HG03378 (cell line): ENCODE data around the gene FAM184A.

Experiments used
- ATAC-seq: cut with Tn5 transposase; IDR thresholded peaks from one replicate; pipeline ENCODE4 v1.9.1; 2021; ENCODE audit warnings: mild to moderate bottlenecking, moderate library complexity; ENCODE audit not compliant: unreplicated experiment

FAM184A gene

DNA sequence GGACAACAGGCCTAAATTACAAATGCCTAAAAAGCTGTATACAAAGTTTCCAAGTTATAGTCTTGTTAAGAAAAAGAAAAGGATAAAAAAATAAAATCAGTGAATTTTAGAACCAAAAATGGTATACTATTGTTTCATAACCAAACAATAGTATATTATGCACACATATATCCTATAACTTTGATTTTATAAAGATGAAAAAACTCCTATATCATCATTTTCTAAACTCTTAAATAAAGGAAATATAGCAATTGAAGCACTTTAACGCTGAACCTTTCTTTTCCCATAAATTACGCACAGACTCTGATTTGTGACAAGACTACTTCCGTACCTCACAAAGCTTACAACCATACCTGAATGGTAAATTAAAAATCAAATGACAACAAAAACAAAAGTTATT, 107.6 kb downstream of the FAM184A start:
- ATAC-seq = no peak

DNA sequence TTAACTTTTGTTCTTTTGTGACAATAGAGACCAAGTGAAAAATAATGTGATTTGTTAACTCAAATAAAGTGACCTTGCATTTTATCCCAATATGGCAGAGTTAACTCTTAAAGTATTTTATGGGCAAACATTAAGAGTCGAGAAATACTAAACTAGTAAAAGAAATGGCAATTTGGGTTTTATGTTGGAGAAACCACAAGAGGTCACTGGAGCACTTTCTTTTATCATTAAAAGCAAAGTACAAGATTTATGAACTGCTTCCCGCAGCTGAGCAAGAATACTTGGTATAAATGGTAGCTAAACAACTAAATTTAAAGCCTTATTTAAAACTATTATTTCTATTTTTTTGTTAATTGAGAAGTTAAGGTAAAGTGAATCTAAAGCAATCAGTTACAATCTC, 110.0 kb downstream of the FAM184A start:
- ATAC-seq = no peak

DNA sequence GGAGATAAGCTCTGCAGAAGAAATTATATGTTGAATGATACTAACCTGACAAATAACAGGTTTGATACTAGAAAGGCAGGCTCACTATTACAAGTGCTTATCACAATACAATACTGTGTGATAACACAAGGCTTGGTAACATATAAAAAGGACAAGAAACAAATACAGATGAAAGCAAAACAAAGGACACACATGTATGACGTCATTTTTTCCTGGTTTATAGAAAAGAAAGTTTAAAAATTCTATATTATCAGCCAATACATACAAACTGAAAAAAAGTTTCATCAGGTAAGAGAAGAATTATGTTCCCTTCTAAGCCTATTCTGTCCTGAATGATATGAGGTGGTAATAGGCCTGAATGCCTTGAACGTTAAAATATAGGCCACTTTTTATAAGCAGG, 111.2 kb downstream of the FAM184A start:
- ATAC-seq = no peak

DNA sequence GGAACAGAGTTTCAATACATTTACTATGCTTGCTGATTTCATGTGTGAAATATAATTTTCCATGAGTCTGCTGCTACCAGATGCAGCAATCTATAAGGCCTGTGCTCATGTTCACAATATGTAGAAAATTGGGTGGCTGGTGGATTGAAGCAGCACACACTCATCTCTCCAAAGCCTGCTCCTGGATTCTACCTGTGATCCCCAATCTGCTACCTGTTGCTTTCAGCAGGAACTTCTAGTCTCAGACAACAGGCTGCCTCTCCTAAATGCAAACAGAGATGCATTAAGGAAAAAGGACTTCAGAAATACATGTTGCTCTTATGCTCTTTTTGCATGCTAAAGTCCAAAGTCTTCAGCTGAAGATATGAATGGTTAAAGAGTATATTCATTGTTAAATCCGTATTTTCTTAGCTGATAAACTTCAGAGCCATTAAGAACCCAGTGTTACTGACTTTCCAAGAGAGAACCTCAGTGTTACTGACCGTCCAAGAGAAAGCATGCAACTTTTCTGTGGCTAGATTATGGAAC, 112.6 kb downstream of the FAM184A start:
- ATAC-seq = no peak

DNA sequence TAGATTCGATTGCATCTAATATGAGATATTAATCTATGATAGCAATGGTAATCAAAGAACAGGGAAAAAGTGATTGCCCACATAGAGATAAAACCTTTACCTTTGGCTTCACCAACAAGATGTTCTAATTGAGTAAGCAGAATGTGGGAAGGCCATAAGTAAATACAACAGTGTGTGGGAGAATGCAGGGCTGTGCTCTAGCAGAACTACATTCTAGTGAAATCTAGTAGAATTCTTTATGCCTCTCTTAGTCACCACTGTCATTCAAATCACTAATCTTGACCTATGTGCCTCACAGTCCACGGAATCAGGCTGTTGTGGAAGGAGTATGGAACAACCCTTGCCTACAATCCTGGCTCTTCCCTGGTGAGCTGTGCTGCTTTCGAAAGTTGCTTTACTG, 113.1 kb downstream of the FAM184A start:
- ATAC-seq = no peak

DNA sequence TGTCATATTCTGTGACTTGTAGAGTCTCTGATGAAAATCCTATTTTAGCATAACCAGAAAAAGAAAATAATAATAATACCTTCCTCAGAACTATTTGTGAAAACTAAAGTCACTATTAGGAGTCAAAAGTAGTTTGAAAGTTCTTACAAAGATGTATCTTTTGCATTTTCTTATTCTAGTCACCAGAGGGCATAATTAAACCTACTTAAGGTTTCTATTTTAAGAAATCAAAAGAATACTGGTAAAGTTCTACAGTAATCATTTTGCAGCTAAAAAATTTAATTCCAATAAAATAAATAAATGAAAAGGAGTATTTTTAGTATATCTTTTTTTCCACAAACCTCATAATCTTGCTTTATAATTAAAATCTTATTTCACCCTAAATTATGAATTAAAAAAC, 115.5 kb downstream of the FAM184A start:
- ATAC-seq = no peak

DNA sequence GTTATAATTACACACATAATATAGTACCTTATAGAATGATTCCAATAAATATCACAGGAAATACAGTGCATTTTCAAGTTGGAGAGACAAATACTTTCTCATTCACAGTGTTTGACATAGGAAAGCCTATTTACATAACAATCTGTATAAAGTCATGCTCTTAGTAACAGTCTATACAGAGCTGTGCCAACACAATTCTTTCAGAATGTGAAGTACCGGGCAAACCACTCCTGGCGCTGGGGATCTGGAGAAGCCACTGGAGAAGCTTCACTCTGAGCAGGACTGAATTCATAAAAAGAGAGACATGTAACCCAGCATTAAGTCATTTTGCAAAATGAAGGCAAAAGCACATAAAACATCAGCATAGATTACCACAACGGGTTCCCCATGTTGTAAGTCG, 118.6 kb downstream of the FAM184A start:
- no peak for ATAC-seq

DNA sequence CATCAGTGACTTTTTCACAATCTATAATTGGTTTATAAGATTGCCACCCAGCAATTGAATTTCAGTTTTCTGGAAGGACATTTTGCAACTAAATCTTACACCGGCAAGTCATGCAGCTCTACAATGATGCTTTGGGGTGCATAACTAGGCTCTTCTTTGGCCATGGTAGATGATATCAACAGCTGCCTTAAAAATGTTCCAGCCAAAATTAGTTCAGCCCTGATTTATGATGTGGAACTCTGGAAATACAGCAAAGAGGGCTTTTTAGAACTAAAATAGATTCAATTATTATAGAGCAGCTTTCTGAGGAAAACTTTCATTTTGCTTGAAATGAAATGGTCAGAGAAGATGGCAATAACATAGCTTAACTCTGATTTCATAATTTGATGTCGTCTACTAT, 125.1 kb downstream of the FAM184A start:
- no peak for ATAC-seq

DNA sequence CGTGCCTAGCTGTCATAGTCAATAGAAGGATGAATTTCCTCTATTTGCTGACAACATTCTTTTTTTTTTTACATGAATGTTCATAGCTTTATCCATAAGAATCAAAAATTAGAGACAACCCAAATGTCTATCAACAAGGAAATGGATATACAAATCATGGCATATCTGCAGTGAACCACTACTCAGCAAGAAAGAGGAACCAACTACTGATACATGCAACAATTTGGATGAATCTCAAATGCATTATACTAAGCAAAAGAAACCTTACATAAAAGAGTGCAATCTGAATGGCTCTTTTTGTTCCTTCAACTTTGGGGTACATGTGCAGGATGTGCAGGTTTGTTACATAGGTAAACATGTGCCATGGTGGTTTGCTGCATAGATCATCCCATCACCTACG, 125.8 kb downstream of the FAM184A start:
- no peak for ATAC-seq

DNA sequence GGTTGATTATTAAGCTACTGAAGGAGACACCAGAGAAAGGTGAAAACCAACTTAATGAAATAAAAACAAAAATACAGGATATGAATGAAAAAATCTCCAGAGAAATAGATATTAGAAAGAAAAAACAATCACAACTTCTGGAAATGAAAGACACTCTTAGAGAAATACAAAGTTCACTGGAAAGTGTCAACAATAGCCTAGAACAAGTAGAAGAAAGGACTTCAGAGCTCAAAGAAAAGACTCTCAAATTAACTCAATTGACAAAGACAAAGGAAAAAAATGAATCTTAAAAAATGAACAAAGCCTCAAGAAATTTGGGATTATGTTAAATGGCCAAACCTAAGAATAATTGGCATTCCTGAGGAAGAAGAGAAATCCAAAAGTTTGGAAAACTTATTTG, 133.2 kb downstream of the FAM184A start:
- no peak for ATAC-seq

DNA sequence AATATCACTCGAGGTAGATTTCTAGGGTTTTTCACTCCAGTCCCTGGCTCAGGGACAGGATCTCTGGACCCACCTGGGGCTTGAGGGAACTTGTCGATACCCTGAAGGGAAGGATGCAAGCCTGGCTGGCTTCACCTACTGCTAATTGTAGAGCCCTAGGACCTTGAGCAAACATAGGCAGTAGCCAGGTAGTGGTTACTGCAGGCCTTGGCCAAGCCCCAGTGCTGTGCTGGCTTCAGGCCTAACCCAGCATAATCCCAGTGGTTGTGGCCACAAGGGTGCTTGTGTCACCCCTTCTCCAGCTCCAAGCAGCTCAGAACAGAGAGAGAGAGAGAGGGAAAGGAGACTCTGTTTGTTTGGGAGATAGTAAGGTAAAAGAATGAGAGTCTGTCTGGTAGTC, 137.7 kb downstream of the FAM184A start:
- no peak for ATAC-seq

DNA sequence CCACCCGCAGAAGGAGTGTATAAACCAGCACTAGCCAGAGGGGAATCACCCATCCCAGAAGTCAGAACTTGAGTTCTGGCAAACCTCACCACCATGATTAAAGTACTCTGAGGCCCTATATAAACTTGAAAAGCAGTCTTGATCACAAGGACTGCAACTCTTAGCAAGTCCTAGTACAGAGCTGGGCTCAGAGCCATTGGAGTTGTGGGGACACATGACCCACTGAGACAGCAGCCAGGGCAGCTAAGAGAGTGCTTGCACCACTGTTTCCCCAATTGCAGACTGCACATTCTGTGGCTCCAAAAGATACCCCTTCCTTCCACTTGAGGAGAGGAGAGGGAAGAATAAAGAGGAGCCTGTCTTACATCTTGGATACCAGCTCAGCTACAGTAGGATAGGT, 138.8 kb downstream of the FAM184A start:
- no peak for ATAC-seq

DNA sequence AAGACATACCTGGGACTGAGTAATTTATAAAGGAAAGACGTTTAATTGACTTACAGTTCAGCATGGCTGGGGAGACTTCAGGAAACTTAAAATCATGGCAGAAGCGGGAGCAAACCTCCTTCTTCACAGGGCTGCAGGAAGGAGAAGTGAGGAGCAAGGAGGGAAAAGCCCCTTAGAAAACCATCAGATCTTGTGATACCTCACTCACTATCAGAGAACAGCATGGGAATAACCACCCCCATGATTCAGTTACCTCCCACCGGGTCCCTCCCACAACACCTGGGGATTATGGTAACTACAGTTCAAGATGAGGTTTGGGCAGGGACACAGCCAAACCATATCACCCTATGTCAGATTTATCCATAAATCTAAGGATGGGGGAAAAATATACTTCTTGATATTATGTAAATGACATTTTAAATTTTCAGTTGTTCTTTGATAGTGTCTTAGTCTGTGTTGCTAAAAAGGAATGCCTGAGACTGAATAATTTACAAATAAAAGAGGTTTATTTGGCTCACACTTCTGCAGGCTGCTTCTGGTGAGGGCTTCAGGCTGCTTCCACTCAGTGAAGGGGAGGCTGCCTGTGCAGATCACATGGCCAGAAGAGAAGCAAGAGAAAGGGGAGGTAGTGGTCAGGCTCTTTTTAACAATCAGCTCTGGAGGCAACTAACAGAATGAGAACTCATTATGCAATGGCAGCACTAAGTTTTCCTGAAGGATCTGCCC, 142.3 kb downstream of the FAM184A start:
- ATAC-seq = no peak

DNA sequence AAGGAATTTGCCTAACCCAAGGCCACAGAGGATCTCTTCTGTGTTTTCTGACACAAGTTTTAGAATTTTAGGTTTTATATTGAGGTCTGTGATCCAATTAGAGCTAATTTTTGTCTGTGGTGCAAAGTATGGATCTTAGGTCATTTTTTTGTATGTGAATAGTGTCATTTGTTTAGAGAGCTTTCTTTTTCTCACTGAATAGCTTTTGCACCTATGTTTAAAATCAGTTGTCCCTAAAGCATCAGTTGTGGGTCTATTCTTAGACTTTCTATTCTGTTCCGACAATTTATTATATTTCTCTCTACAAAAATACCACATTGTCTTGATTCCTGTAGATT, 143.2 kb downstream of the FAM184A start:
- peak; percentile 26 for ATAC-seq

DNA sequence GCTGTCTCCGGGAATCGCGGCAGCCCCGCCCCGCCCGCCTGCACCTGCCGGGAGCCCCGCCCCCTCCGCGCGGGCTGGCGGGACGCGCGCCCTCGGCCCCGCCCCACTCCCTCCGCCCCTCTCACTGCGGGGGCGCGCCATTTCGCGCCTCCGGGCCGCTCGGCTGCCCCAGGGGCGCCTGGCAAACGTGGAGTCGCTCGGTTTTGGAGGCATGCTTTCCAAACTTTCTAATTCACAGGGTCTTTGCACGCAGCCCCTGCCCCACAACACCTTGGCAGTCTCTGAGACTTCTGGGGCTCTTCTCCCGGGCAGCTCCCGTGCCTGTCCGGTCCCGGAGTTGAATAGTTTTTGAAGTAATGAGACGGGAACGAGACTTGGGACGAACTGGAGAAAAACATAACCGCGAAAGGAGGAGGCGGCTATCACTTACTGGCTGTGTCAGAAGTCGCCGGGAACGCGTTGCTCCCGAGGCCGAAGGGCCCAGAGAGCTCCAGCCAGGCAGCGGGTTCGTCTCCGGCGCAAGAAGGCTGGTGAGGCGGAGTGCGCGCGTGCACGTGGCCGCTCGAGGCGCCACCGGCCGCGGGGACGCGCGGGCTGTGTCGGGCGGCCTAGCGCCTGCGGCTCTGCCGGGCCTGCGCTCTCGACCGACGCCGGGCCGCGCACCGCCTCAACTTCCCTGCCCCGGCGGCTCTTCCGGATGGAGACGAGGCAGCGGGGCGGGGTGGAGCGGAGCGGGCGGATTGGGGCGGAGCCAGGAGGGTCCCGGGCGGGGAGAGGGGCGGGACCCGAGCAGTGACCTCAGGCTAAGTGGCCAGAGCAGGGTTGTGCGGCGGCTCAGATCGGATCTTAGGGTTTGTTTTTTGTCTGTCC, 143.8 kb downstream of the FAM184A start, which contains the start of gene MCM9:
Gene MCM9 (minus strand): TSS at position 699 of the 870 bp plus-strand sequence. CDS start 3,436 bp downstream, outside the sequence.
- peak; percentile 92 for ATAC-seq

DNA sequence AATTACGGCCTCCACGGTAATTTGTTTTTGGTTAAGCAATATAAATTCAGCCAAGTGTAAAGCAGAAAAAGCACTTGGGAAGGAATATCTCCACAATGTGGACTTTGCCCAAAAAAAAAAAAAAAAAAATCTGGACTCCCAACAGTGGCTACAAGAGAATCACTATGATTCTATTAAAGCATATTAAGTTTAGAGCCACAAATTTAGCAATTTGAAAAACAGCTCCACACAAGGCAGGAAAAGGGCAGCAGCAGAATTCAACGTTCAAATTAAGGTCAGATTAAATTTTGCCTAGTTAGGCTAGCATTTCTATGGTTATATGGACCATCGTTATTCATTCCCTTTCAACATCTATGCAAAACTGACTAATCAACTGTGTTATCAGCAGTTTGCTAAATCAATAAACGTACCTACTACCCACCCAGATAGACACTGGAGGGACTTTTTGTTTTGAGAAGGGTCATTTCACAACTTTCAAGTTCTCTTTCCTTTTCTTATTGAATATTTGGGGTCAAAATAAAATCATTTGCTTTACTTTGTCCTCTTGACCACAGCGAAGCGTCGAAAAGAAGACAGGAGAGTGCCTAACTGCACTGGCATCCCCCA, 144.5 kb downstream of the FAM184A start:
- peak; percentile 16 for ATAC-seq

DNA sequence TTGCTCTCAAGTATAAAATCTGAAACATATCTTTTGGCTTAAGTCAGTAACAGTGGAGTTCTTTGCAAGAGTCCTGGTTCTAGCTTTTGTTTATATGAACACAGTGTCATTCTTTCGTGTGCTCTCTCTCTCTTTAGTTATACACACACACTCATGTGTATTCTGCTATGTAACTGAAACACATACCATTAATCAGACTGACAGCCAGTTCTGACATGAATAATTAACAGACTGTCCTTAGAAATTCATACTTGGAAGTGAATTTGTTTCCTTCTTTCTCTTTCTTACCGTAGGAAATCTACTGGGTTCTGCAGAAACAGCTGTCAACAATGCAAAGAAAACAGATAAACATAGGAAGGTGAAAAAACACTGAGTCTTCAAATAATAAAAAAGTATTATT, 146.0 kb downstream of the FAM184A start:
- no peak for ATAC-seq

DNA sequence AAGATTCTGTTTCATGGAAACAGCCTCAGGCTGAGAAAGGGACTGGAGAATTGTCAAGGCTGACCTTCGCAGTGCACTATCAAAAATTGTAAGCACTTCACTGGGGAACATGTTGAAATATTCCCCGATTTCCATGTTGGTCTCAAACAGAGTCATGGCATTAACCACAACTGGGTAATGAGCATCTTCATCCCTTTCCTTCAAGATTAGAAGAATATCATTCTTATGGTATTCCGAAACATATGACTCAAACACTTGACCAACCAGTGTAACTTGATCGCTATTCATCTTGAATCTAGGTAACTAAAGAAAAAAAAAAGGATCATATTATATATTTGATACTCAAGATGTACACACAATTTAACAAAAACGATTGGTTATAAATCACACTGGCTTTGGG, 147.0 kb downstream of the FAM184A start:
- no peak for ATAC-seq

DNA sequence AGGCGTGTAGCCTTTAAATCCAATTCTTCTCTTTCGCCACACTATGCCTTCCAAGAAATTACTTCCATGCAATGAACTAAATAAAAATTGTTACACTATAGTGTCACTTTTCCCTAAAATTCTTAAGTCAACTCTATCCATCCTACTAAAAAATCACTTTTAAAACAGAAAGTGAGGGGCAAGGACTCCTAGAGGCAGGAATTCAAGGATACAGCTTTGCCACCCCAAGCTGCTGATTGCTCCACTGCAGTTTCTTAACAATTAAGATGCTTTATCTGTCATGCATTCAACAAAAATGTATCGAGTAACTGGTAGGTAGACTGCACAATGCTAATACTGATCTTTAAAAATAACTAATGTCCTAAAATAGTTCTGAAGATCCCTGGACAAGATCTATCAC, 147.8 kb downstream of the FAM184A start:
- ATAC-seq = no peak

DNA sequence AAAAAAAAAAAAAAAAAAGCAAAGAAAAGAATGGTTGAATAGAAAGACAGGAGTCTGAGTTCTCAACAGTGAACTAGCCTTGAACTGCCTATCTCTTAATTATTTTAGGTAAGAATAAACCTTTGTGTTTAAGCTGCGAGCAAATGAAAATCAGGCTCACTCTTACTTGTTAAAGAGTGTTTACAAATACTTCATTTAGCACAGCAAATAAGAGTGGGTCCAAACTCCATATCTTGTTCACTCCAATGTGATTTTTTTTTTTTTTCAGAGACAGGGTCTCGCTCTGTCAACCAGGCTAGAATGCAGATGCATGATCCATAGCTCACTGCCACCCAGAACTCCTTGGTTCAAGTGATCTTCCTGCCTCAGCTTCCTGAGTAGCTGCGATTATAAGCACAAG, 155.4 kb downstream of the FAM184A start:
- ATAC-seq = no peak

DNA sequence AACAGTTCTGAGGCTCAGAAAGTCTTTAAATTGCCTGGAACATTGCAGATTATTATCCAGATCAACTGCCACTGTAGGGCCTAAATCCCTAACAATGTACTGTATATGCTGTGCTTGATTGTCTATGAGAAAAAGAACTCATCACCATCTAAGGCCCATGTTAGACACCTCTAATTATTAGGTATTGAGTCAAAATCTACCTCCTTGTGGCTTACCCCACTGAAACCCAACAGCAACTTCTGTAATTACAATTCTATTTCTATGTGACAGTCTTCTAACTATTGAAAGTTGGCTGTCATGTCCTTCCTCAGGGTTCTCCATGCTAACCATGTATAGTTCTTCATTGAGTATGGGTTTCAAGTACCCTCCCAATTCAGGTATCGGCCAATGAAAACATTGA, 157.4 kb downstream of the FAM184A start:
- ATAC-seq = no peak

DNA sequence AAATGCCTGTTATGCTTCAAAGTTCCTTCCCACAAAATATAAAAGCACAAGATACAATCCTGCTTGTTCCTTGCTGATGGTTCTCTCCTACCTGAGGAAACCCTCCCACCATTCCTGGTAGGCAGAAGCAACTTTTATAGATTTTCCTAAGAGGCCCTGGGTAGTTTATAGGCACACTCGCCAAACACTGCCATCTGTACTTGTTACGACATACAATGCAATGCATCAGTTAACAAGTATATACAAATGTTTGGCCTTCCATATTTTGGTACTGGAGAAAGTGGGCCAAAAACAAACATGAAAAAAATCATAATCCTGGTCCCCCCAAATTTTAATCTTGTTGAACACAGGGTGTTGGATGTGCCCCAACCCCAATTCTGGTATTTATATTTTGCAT, 160.1 kb downstream of the FAM184A start:
- no peak for ATAC-seq
